ENCODE results near the gene CHD9NB.
"Not testable (repeated sequence)": the region's sequence is repeated elsewhere in the genome, so short reads cannot be mapped to it uniquely, and the experiment has no call there.

CHD9NB gene

DNA sequence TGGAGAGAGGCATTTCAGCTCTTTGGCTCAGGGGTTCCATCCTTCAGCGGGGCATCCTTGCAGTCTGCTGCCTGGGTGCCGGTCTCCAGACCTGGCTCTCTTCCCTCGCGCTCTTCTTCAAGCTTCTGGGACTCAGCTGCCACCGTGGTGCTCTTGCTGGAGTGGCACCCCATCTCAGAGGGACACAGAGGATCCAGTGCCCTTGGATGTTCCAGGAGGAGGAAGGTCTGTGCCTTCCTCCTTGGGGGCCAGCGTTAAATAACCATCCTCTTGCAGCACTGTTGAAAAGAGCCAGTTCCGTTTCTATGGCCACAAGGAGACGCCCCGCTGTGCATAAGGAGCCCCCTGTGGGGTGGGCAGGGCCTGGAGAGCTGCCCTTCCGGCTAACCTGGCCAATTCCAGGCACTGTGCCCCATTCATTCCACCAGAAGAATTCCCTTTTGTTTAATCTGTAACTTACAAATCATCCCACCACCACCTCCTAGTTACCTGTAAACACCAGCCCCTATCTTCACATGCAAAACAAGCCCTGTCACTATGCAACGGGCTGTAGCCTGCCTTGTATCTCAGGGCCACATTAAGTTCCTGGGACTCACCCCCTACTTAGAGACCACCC, 8.6 kb downstream of the CHD9NB start:
- TF ChIP-seq, protein P1, sequence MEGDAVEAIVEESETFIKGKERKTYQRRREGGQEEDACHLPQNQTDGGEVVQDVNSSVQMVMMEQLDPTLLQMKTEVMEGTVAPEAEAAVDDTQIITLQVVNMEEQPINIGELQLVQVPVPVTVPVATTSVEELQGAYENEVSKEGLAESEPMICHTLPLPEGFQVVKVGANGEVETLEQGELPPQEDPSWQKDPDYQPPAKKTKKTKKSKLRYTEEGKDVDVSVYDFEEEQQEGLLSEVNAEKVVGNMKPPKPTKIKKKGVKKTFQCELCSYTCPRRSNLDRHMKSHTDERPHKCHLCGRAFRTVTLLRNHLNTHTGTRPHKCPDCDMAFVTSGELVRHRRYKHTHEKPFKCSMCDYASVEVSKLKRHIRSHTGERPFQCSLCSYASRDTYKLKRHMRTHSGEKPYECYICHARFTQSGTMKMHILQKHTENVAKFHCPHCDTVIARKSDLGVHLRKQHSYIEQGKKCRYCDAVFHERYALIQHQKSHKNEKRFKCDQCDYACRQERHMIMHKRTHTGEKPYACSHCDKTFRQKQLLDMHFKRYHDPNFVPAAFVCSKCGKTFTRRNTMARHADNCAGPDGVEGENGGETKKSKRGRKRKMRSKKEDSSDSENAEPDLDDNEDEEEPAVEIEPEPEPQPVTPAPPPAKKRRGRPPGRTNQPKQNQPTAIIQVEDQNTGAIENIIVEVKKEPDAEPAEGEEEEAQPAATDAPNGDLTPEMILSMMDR (IDR thresholded peaks at IDR 0.05; ENCODE audit: insufficient read depth, low read length, poor library complexity, severe bottlenecking), result no peak
- DNase-seq (ENCODE audit: extremely low read depth, insufficient read length), result no peak
- Histone ChIP-seq H3K4me3 (replicated peaks; ENCODE audit: low read depth, low read length) (no peak overlapping the region), H3K27me3 (replicated peaks; ENCODE audit: control insufficient read depth, insufficient read depth, low read length) (no peaks in the 10 kb centered on the region), H3K36me3 (ENCODE audit: control insufficient read depth, insufficient read depth, low read length) (peaks cover 1% of the 10 kb centered on the region)

DNA sequence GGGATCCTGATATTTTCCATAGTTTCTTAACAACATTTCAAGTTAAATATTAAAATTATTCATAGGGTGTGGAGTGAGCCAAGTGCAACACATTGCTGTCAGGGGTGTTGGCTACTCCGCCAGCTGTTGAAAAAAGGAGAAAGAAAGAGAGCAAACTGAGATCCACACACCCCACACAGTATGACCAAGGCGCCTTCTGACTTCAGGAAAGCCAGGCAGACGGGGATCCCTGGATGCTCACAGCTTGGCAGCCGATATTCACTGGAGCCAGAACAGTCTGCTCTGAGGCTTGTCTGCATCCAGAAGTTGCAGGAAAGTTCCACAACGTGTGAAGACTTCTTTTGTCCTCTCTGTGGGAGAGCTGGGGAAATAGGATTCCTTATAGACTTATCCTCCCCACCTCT, 9.3 kb downstream of the CHD9NB start:
- peaks cover 1% of the 10 kb centered on the region for H3K36me3 ChIP-seq (ENCODE audit: control insufficient read depth, insufficient read depth, low read length)
- TF ChIP-seq, protein P1 (IDR thresholded peaks at IDR 0.05; ENCODE audit: insufficient read depth, low read length, poor library complexity, severe bottlenecking), result no peak
- H3K4me3 ChIP-seq (replicated peaks; ENCODE audit: low read depth, low read length), result no peak overlapping the region
- no peak for DNase-seq (ENCODE audit: extremely low read depth, insufficient read length)
- H3K27me3 ChIP-seq (replicated peaks; ENCODE audit: control insufficient read depth, insufficient read depth, low read length), result no peaks in the 10 kb centered on the region

DNA sequence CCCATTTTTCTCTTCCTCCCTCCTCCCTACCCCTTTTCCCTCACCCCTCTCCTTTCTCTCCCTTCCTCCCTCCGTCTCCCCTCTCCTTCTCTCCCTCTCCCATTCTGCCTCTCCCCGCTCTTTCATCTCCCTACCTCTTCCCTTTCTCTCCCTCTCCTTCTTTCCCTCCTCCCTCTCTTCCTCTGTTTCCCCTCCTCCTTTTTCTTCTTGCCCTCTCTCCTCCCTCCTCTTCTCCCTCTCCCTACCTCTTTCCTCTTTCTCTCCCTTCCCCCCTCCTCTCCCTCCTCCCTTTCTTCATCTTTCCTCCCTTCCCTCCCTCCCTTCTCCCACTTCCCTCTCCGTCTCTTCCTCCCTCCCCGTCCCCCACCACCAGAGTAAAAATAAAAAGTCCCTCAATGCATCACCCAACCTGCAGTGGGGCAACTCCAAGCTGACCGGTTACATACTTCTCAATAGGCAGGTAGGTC, 10.4 kb downstream of the CHD9NB start:
- TF ChIP-seq, protein P1 (IDR thresholded peaks at IDR 0.05; ENCODE audit: insufficient read depth, low read length, poor library complexity, severe bottlenecking), result no peak
- Histone ChIP-seq H3K36me3 (ENCODE audit: control insufficient read depth, insufficient read depth, low read length) (peaks cover under 1% of the 10 kb centered on the region), H3K4me3 (replicated peaks; ENCODE audit: low read depth, low read length) (no peak overlapping the region), H3K27me3 (replicated peaks; ENCODE audit: control insufficient read depth, insufficient read depth, low read length) (no peaks in the 10 kb centered on the region)
- DNase-seq (ENCODE audit: extremely low read depth, insufficient read length), result no peak

DNA sequence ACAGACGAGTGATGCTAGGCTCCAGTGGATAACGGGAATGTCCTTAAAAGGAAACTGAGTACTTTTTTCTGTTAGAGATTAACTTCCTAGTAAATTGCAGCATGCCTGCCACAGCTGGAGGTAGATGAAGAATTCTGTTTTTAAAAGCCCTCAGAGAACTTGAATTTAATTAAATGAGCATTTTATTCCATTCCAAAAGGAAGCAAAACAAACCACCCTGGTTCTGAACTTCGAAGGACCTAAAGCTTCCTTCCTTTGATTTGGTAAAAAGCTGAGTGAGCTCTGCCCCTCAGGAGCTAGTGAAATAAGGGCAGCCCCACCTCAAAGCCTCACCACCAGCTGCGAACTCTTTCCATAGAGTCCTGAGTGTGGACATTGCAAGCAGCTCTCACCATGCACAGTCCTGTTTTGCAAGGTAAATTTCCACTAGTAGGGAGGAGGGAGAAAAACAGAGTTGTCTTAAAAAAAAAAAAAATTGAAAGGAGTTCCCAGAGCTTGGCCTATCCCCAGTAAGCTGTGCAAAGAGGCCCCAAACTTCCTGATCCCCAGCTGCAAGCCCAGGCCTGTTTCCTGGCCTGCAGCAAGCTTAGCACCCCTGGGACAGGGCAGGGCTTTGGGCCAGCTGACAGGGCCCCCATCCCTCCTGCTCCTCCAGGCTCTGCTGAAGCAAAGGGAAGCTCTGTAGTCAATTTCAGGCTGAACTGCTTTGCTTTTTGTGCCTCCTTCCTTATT, 11.2 kb downstream of the CHD9NB start:
- TF ChIP-seq, protein P1 (IDR thresholded peaks at IDR 0.05; ENCODE audit: insufficient read depth, low read length, poor library complexity, severe bottlenecking), result no peak
- no peaks in the 10 kb centered on the region; the same call in 1 of the 2 replicates for H3K36me3 ChIP-seq (ENCODE audit: control insufficient read depth, insufficient read depth, low read length)
- no peaks in the 10 kb centered on the region for H3K27me3 ChIP-seq (replicated peaks; ENCODE audit: control insufficient read depth, insufficient read depth, low read length)
- H3K4me3 ChIP-seq (replicated peaks; ENCODE audit: low read depth, low read length), result no peak overlapping the region
- no peak for DNase-seq (ENCODE audit: extremely low read depth, insufficient read length)

DNA sequence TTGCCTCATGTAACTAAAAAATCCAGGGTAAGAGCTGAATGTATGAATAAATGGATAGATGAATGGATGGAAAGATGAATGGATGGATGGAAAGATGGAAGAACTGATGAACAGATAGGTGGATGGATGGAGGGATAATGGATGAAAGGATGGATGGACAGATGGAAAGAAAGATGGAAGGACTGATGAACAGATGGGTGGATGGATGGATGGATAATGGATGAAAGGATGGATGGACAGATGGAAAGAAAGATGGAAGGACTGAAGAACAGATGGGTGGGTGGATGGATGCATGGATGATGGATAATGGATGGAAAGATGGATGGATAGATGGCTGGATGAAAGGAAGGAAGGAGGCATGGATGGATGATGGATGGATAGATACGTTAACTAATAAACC, 11.9 kb downstream of the CHD9NB start:
- H3K36me3 ChIP-seq (ENCODE audit: control insufficient read depth, insufficient read depth, low read length), result no peaks in the 10 kb centered on the region; the same call in 1 of the 2 replicates
- no peaks in the 10 kb centered on the region for H3K27me3 ChIP-seq (replicated peaks; ENCODE audit: control insufficient read depth, insufficient read depth, low read length)
- TF ChIP-seq, protein P1 (IDR thresholded peaks at IDR 0.05; ENCODE audit: insufficient read depth, low read length, poor library complexity, severe bottlenecking), result no peak
- DNase-seq (ENCODE audit: extremely low read depth, insufficient read length), result no peak
- no peak overlapping the region for H3K4me3 ChIP-seq (replicated peaks; ENCODE audit: low read depth, low read length)

DNA sequence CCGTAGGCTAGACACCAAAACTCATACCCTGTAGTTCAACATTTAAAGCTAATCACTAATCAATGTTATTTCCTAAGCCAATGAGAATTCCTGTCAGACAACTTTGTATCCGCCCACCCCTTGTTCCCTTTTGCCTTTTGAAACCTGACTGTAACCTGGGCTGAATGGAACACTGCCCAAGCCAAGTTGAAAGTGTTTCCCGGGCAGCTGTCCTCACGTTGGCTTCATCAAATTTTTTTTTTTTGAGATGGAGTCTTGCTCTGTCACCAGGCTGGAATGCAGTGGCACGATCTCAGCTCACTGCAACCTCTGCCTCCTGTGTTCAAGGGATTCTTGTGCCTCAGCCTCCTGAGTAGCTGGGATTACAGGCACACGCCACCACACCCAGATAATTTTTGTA, 16.0 kb downstream of the CHD9NB start:
- H3K4me3 ChIP-seq (replicated peaks; ENCODE audit: low read depth, low read length); DNase-seq (ENCODE audit: extremely low read depth, insufficient read length); H3K27me3 ChIP-seq (replicated peaks; ENCODE audit: control insufficient read depth, insufficient read depth, low read length): not testable (repeated sequence)

More for the DNA sequence above, 16.0 kb downstream of the CHD9NB start:
- H3K36me3 ChIP-seq (ENCODE audit: control insufficient read depth, insufficient read depth, low read length), result not testable (repeated sequence)

Data from GM06990 (cell line).